IMR-90 (cell line): ENCODE results near the gene TARS3.

Source experiments
- BHLHE40 ChIP-seq: fragments of 150-350 bp; IDR thresholded peaks from 2 replicates; pipeline ENCODE4 v1.6.1; 2016; ENCODE audit warnings: mild to moderate bottlenecking, low read depth, low read length
- CTCF ChIP-seq: conservative IDR thresholded peaks from 2 replicates; pipeline ENCODE4 v1.5.1; 2012; ENCODE audit warnings: mild to moderate bottlenecking, low read depth, low read length, improper control_type of control experiment
- ELK1 ChIP-seq: fragments of 150-350 bp; IDR thresholded peaks from 2 replicates; pipeline ENCODE4 v1.6.1; 2016; ENCODE audit warnings: low read depth, mild to moderate bottlenecking, low read length, moderate library complexity, borderline replicate concordance
- RFX5 ChIP-seq: IDR thresholded peaks from 2 replicates; pipeline ENCODE4 v1.8.0; 2012; ENCODE audit warnings: low read depth, mild to moderate bottlenecking, low read length, moderate library complexity

- TF ChIP-seq CTCF (no peak), ELK1 (no peak), RFX5 (no peak), BHLHE40 (no peak)
Measured at GRCh38 chr15:101612676-101613075, 111.6 kb downstream of the TARS3 start.
